ENCODE results near the gene TMEM225B.
"Not testable (repeated sequence)": the region's sequence is repeated elsewhere in the genome, so short reads cannot be mapped to it uniquely, and the experiment has no call there.

DNA sequence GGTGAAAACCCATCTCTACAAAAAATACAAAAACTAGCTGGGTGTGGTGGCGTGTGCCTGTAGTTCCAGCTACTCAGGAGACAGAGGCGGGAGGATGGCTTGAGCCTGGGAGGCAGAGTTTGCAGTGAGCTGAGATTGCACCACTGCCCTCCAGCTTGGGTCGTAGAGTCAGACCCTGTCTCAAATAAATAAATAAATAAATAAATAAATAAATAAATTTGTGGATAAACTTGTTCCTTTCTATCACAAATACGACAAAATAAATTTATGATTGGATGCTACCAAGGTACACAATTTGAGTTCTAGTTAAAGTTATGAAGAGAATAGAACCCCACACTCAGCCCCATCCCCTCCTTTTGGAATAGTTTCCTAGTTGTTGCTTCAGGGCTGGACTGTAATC is 55.2 kb downstream of the TMEM225B start:
- TF ChIP-seq, protein P1, sequence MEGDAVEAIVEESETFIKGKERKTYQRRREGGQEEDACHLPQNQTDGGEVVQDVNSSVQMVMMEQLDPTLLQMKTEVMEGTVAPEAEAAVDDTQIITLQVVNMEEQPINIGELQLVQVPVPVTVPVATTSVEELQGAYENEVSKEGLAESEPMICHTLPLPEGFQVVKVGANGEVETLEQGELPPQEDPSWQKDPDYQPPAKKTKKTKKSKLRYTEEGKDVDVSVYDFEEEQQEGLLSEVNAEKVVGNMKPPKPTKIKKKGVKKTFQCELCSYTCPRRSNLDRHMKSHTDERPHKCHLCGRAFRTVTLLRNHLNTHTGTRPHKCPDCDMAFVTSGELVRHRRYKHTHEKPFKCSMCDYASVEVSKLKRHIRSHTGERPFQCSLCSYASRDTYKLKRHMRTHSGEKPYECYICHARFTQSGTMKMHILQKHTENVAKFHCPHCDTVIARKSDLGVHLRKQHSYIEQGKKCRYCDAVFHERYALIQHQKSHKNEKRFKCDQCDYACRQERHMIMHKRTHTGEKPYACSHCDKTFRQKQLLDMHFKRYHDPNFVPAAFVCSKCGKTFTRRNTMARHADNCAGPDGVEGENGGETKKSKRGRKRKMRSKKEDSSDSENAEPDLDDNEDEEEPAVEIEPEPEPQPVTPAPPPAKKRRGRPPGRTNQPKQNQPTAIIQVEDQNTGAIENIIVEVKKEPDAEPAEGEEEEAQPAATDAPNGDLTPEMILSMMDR (IDR thresholded peaks at IDR 0.05), result not testable (repeated sequence)
- not testable (repeated sequence) for TF ChIP-seq ZFX (IDR thresholded peaks at IDR 0.05; ENCODE audit: borderline replicate concordance)

All from 22Rv1 (cell line).